ENCODE data around the gene UBR4. TPM values are rescaled to one million over a fixed set of nuclear protein-coding genes. Genes with fewer than 3 reads are reported as not detected.

The UBR4 gene
- total RNA-seq, 1 experiment from 2014 or later = 131 TPM

GRCh38 chr1:19115082-19115808, 94.8 kb downstream of the UBR4 start:
- Histone ChIP-seq H2BK5ac (ENCODE audit: insufficient read length, low read length) (no peak overlapping the region), H3K9me3 (ENCODE audit: control insufficient read depth, low read depth, low read length) (no peaks in the 10 kb centered on the region), H2BK120ac (ENCODE audit: low read depth, low read length, poor library complexity, severe bottlenecking) (no peak overlapping the region), H2BK12ac (ENCODE audit: insufficient read length, low read depth, low read length) (no peak overlapping the region), H2AFZ (ENCODE audit: low read length) (no peak overlapping the region), H3K27me3 (ENCODE audit: insufficient read depth, low read length) (no peaks in the 10 kb centered on the region), H3K23ac (ENCODE audit: insufficient read length, low read depth, low read length) (no peak overlapping the region), H2AK5ac (ENCODE audit: insufficient read length, low read length) (no peak overlapping the region), H3K14ac (ENCODE audit: insufficient read depth, low read length) (no peak overlapping the region), H4K91ac (ENCODE audit: insufficient read length, low read depth, low read length) (no peak overlapping the region), H4K5ac (ENCODE audit: insufficient read length, low read depth, low read length) (no peak overlapping the region), H3K79me2 (ENCODE audit: insufficient read depth, low read length) (no peaks in the 10 kb centered on the region), H2BK20ac (ENCODE audit: low read depth, low read length, poor library complexity, severe bottlenecking) (no peak overlapping the region), H2BK15ac (ENCODE audit: low read depth, low read length) (no peak overlapping the region), H3K27ac (ENCODE audit: insufficient read length, low read depth, low read length) (no peak overlapping the region), H4K8ac (replicated peaks; ENCODE audit: insufficient read length, low read depth, low read length) (no peak overlapping the region), H3K4ac (ENCODE audit: low read depth, low read length) (no peak overlapping the region), H4K20me1 (ENCODE audit: control insufficient read depth, insufficient read depth, insufficient read length) (no peaks in the 10 kb centered on the region), H3K56ac (ENCODE audit: insufficient read length, low read depth, low read length) (no peak overlapping the region), H3K4me1 (ENCODE audit: insufficient read depth, low read length) (no peaks in the 10 kb centered on the region), H3T11ph (ENCODE audit: low read length) (no peak overlapping the region), H3K4me2 (ENCODE audit: insufficient read depth, insufficient read length, low read length) (no peak overlapping the region), H3K18ac (ENCODE audit: insufficient read length, low read depth, low read length) (no peak overlapping the region), H3K9ac (ENCODE audit: extremely low read depth, insufficient read length, low read length) (no peak overlapping the region), H3K23me2 (ENCODE audit: insufficient read length, low read depth, low read length, poor library complexity, severe bottlenecking) (no peaks in the 10 kb centered on the region), H3K79me1 (ENCODE audit: insufficient read depth, low read depth, low read length, poor library complexity, severe bottlenecking) (no peaks in the 10 kb centered on the region)
- Mint-ChIP-seq H3K36me3 (ENCODE audit: insufficient read depth in 1 of 3, low read depth in 3 of 3) (peaks cover 60 to 98% (median 95%) of the 10 kb centered on the region in 3 experiments; a peak in 6 of 7 replicates), H3K4me3 (no peak overlapping the region), H3K27ac (no peak overlapping the region), H3K9me3 (no peaks in the 10 kb centered on the region), H3K4me1 (no peaks in the 10 kb centered on the region), H3K27me3 (ENCODE audit: low read depth) (no peaks in the 10 kb centered on the region)
- no peak for DNase-seq
- no peak for TF ChIP-seq CTCF (conservative IDR thresholded peaks at IDR 0.05)
- WGBS (ENCODE audit: extremely low coverage, insufficient read length, low lambda C conversion rate) = no CpG with 5 or more reads among the region's 6 CpGs
